Gastrocnemius medialis (tissue), 4 donors: Measurements from ENCODE around the gene PPIL1.

Source experiments
- CTCF ChIP-seq, 5 experiments: fragments of 450-650 bp in 3 of 5; fragments of 200-600 bp in 2 of 5; sonication (generic) in 2 of 5; IDR thresholded peaks in 4 of 5; conservative IDR thresholded peaks in 1 of 5; 1 replicate in 4 of 5; 2 replicates in 1 of 5; pipeline ENCODE4 v1.5.1; 2016 to 2019; ENCODE audit warnings: antibody characterized with exemption in 5 of 5, mild to moderate bottlenecking in 3 of 5, moderate library complexity in 3 of 5
- POLR2A ChIP-seq, 2 donors: fragments of 450-650 bp; IDR thresholded peaks; one replicate each; pipeline ENCODE4 v1.6.1; 2017; ENCODE audit warnings: antibody characterized with exemption in 2 of 2, mild to moderate bottlenecking in 2 of 2, moderate library complexity in 2 of 2

GRCh38 chr6:36862164-36862847 is 12.3 kb downstream of the PPIL1 start:
- no peak for TF ChIP-seq CTCF (IDR thresholded peaks at IDR 0.05 in 4 of 5, conservative IDR thresholded peaks at IDR 0.05 in 1 of 5)
- no peak for TF ChIP-seq POLR2A (IDR thresholded peaks at IDR 0.05)
